WTC11 (cell line): ENCODE results near the gene ABHD3. TPM values are rescaled to one million over a fixed set of nuclear protein-coding genes. Genes with fewer than 3 reads are reported as not detected.

Experiments
- ATAC-seq: fragments of 200-7000 bp; cut with Tn5 transposase; 2 replicates; pipeline ENCODE4 v1.10.0; 2021; ENCODE audit warnings: mild to moderate bottlenecking, moderate library complexity
- Bru-seq: library from RNA; stranded (reverse); fragments of 400-500 nt; gene quantifications from one replicate; lab custom pipeline; 2021; lab: Mats Ljungman, UMichigan
- CTCF ChIA-PET: fragments of 300-600 bp; sonication (Branson Sonifier 250); formaldehyde crosslinking; loops from one replicate; lab custom pipeline; 2021; ENCODE audit warnings: antibody characterized with exemption; lab: Charles Lee
- POLR2A ChIA-PET: fragments of 350-600 bp; sonication (Branson Sonifier 250); formaldehyde crosslinking; loops from one replicate; lab custom pipeline; 2021; ENCODE audit warnings: antibody characterized with exemption; lab: Charles Lee
- DNase-seq: peaks from one replicate; pipeline ENCODE4 v3.0.0; 2021; ENCODE audit warnings: low spot score
- H3K27ac Mint-ChIP-seq: 2 replicates; pipeline ENCODE4 v1.8.0; 2021; ENCODE audit warnings: mixed read lengths
- H3K27me3 Mint-ChIP-seq: 2 replicates; pipeline ENCODE4 v1.8.0; 2021; ENCODE audit warnings: low read depth, mild to moderate bottlenecking, moderate library complexity, mixed read lengths
- H3K36me3 Mint-ChIP-seq: 2 replicates; pipeline ENCODE4 v1.8.0; 2021; ENCODE audit warnings: mixed read lengths
- H3K4me1 Mint-ChIP-seq: 2 replicates; pipeline ENCODE4 v1.8.0; 2022; ENCODE audit warnings: mixed read lengths
- H3K4me3 Mint-ChIP-seq: 2 replicates; pipeline ENCODE4 v1.8.0; 2021; ENCODE audit warnings: mild to moderate bottlenecking, moderate library complexity, mixed read lengths
- H3K9me3 Mint-ChIP-seq: 2 replicates; pipeline ENCODE4 v1.8.0; 2021; ENCODE audit warnings: mixed read lengths
- ARID4B ChIP-seq: sonication (generic); formaldehyde crosslinking; IDR thresholded peaks from 2 replicates; pipeline ENCODE4 v1.8.0; 2023; ENCODE audit warnings: missing genetic modification reagents, mild to moderate bottlenecking, borderline replicate concordance
- ESRRA ChIP-seq: sonication (generic); formaldehyde crosslinking; IDR thresholded peaks from 2 replicates; pipeline ENCODE4 v1.8.1; 2022; ENCODE audit warnings: mild to moderate bottlenecking, missing genetic modification reagents, borderline replicate concordance
- FOXP1 ChIP-seq: sonication (generic); formaldehyde crosslinking; IDR thresholded peaks from 2 replicates; pipeline ENCODE4 v1.8.0; 2022; ENCODE audit warnings: missing genetic modification reagents, mild to moderate bottlenecking, moderate library complexity, borderline replicate concordance
- JUN ChIP-seq: sonication (generic); formaldehyde crosslinking; IDR thresholded peaks from 2 replicates; pipeline ENCODE4 v1.8.0; 2023; ENCODE audit warnings: mild to moderate bottlenecking, missing genetic modification reagents
- KAT7 ChIP-seq: sonication (generic); formaldehyde crosslinking; IDR thresholded peaks from 2 replicates; pipeline ENCODE4 v1.8.1; 2023; ENCODE audit warnings: missing genetic modification reagents, mild to moderate bottlenecking, borderline replicate concordance
- MYBL2 ChIP-seq: sonication (generic); formaldehyde crosslinking; IDR thresholded peaks from 2 replicates; pipeline ENCODE4 v1.8.1; 2023; ENCODE audit warnings: mild to moderate bottlenecking, moderate library complexity, missing genetic modification reagents
- RORB ChIP-seq: fragments of 250-450 bp; sonication (Bioruptor Pico); IDR thresholded peaks from 2 replicates; pipeline ENCODE4 v1.9.0; 2021; ENCODE audit warnings: mild to moderate bottlenecking
- STAT6 ChIP-seq: sonication (generic); formaldehyde crosslinking; conservative IDR thresholded peaks from 2 replicates; pipeline ENCODE4 v1.8.1; 2023; ENCODE audit warnings: mild to moderate bottlenecking, low read depth, missing genetic modification reagents, moderate library complexity
- TEAD1 ChIP-seq: sonication (generic); formaldehyde crosslinking; IDR thresholded peaks from 2 replicates; pipeline ENCODE4 v1.8.0; 2022; ENCODE audit warnings: mild to moderate bottlenecking, missing genetic modification reagents
- TP53 ChIP-seq: sonication (generic); formaldehyde crosslinking; IDR thresholded peaks from 2 replicates; pipeline ENCODE4 v1.8.1; 2023; ENCODE audit warnings: mild to moderate bottlenecking, missing genetic modification reagents
- ZNF219 ChIP-seq: sonication (generic); formaldehyde crosslinking; IDR thresholded peaks from 2 replicates; pipeline ENCODE4 v1.8.0; 2023; ENCODE audit warnings: missing genetic modification reagents, mild to moderate bottlenecking, borderline replicate concordance
- ZNF232 ChIP-seq: sonication (generic); formaldehyde crosslinking; IDR thresholded peaks from 2 replicates; pipeline ENCODE4 v1.8.0; 2022; ENCODE audit warnings: mild to moderate bottlenecking, missing genetic modification reagents
- ZNF263 ChIP-seq: sonication (generic); formaldehyde crosslinking; IDR thresholded peaks from 2 replicates; pipeline ENCODE4 v1.8.1; 2022; ENCODE audit warnings: low read depth, mild to moderate bottlenecking, moderate library complexity, missing genetic modification reagents
- ZNF416 ChIP-seq: fragments of 250-450 bp; sonication (Bioruptor Pico); IDR thresholded peaks from 2 replicates; pipeline ENCODE4 v1.9.0; 2021; ENCODE audit warnings: mild to moderate bottlenecking, inconsistent platforms
- long read RNA-seq, 3 experiments: library from RNA in 1 of 3; library from capped mRNA in 1 of 3; library from polyadenylated mRNA in 1 of 3; unstranded in 2 of 3; stranded (forward) in 1 of 3; transcript quantifications; one replicate each; pipeline ENCODE4 v2.0.0, GENCODE V29; 2021
- total RNA-seq: library from RNA; stranded (reverse); gene quantifications from 3 replicates; pipeline ENCODE4 v1.2.3, GENCODE V29; 2021
- TF ChIP-seq, protein P1 (sequence below): sonication (generic); formaldehyde crosslinking; IDR thresholded peaks from 2 replicates; pipeline ENCODE4 v1.8.1; 2023; ENCODE audit warnings: mild to moderate bottlenecking, moderate library complexity, missing genetic modification reagents
- TF ChIP-seq, protein P2 (sequence below): sonication (generic); formaldehyde crosslinking; IDR thresholded peaks from 2 replicates; pipeline ENCODE4 v1.8.0; 2023; ENCODE audit warnings: missing genetic modification reagents
- TF ChIP-seq, protein P3 (sequence below): sonication (generic); formaldehyde crosslinking; IDR thresholded peaks from 2 replicates; pipeline ENCODE4 v1.8.0; 2022; ENCODE audit warnings: mild to moderate bottlenecking, missing genetic modification reagents
- TF ChIP-seq, protein P4 (sequence below): sonication (generic); formaldehyde crosslinking; IDR thresholded peaks from 2 replicates; pipeline ENCODE4 v1.8.1; 2022; ENCODE audit warnings: low read depth, missing genetic modification reagents, borderline replicate concordance

The ABHD3 gene, protein sequence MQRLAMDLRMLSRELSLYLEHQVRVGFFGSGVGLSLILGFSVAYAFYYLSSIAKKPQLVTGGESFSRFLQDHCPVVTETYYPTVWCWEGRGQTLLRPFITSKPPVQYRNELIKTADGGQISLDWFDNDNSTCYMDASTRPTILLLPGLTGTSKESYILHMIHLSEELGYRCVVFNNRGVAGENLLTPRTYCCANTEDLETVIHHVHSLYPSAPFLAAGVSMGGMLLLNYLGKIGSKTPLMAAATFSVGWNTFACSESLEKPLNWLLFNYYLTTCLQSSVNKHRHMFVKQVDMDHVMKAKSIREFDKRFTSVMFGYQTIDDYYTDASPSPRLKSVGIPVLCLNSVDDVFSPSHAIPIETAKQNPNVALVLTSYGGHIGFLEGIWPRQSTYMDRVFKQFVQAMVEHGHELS
- 11.1 to 12.1 TPM (median 11.5 TPM) in 3 replicates for total RNA-seq
- Bru-seq, nascent RNA: percentile 67 among the genes with signal in this experiment
- long read RNA-seq, experiment 1, transcript ABHD3-201 (9 exons, 2,064 nt): major isoform, 25 of 53 reads
- long read RNA-seq, experiment 1, partial matches to known transcripts: 3 of 53 reads
- long read RNA-seq, experiment 1, other reads (novel, unspliced or antisense): 22 of 53 reads
- long read RNA-seq, experiment 2, partial matches to known transcripts: 0 of 6 reads
- long read RNA-seq, experiment 2, other reads (novel, unspliced or antisense): 3 of 6 reads
- long read RNA-seq, experiment 3: 0 reads

DNA sequence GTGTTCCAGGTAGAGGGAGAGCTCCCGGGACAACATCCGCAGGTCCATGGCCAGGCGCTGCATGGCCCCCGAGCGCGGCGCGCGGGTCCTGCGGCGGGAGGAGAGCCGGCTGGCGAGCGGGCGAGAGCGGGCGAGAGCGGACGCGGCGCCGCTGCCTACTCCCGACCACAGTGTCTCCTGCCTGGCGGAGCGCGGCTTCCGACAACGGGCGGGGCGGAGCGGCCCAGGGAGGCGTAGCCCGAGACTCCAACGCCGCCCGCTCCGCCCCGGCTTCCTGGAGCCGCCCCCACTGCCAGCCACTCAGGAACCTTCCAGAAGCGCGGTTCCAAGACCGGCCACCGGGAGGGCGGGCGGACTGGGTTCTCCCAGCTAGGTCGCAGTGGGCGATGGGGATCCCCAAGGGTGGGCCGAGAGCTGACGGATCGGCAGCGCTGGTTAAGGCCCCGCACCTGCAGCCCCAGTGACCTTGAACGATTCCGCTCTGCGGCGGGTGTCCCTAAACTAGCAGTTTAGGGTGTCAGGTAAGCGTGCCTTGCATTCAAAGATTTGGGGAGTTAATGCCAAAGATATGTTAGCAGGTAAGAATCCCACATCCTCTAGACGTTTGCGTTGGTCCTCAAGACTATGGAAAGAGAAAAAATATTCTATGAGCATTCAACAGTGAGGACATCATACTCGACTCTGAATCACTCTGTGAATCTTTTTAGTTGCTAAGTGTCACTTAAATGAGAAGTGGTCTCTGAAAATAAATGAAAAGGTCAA, at the start of gene ABHD3:
Gene ABHD3 (minus strand): TSS at position 172 of the 762 bp plus-strand sequence. CDS start 109 bp downstream, at position 63.
- ChIA-PET POLR2A (interaction anchor here (1.5 to 1.6 kb wide), 3 partner anchors 36 to 108 kb away, joined by 4 to 16 read pairs (median 5); partner anchors contain the start of genes ESCO1 and MIB1), CTCF (interaction anchor here (0.6 to 1.9 kb wide), 5 partner anchors 22 to 104 kb away, joined by 3 to 17 read pairs (median 6); partner anchors contain the start of genes ESCO1 and MIB1)
- peaks cover 15% of the 10 kb centered on the region for H3K9me3 Mint-ChIP-seq
- peak; percentile 96 for ATAC-seq
- H3K27ac Mint-ChIP-seq: peak within 1 kb of the TSS; percentile 69
- H3K4me3 Mint-ChIP-seq: peak within 1 kb of the TSS; percentile 86
- peaks cover 22% of the 10 kb centered on the region for H3K36me3 Mint-ChIP-seq
- DNase-seq: peak; percentile 93
- peaks cover 17% of the 10 kb centered on the region for H3K4me1 Mint-ChIP-seq
- H3K27me3 Mint-ChIP-seq: peaks cover 12% of the 10 kb centered on the region
- TF ChIP-seq, protein P1, sequence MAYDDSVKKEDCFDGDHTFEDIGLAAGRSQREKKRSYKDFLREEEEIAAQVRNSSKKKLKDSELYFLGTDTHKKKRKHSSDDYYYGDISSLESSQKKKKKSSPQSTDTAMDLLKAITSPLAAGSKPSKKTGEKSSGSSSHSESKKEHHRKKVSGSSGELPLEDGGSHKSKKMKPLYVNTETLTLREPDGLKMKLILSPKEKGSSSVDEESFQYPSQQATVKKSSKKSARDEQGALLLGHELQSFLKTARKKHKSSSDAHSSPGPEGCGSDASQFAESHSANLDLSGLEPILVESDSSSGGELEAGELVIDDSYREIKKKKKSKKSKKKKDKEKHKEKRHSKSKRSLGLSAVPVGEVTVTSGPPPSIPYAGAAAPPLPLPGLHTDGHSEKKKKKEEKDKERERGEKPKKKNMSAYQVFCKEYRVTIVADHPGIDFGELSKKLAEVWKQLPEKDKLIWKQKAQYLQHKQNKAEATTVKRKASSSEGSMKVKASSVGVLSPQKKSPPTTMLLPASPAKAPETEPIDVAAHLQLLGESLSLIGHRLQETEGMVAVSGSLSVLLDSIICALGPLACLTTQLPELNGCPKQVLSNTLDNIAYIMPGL: peak; percentile 90
- TF ChIP-seq TP53 (CRISPR knock-in tag) (no peak), ESRRA (peak; percentile 63; the same call in 1 of the 2 replicates), ARID4B (CRISPR knock-in tag) (peak; percentile 90; the same call in 1 of the 2 replicates), ZNF263 (CRISPR knock-in tag) (no peak), JUN (CRISPR knock-in tag) (no peak), TEAD1 (CRISPR knock-in tag) (peak; percentile 41; the same call in 1 of the 2 replicates), STAT6 (CRISPR knock-in tag) (no peak), ZNF232 (CRISPR knock-in tag) (peak; percentile 21; the same call in 1 of the 2 replicates), KAT7 (0 out of 2 replicates have a peak, but pooled peaks have one; percentile 79), ZNF416 (CRISPR knock-in tag) (no peak), MYBL2 (peak; percentile 63; the same call in 1 of the 2 replicates), RORB (CRISPR knock-in tag) (no peak), FOXP1 (CRISPR knock-in tag) (peak; percentile 65), ZNF219 (no peak)
- TF ChIP-seq, protein P2, sequence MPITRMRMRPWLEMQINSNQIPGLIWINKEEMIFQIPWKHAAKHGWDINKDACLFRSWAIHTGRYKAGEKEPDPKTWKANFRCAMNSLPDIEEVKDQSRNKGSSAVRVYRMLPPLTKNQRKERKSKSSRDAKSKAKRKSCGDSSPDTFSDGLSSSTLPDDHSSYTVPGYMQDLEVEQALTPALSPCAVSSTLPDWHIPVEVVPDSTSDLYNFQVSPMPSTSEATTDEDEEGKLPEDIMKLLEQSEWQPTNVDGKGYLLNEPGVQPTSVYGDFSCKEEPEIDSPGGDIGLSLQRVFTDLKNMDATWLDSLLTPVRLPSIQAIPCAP (CRISPR knock-in tag): no peak
- TF ChIP-seq, protein P3, sequence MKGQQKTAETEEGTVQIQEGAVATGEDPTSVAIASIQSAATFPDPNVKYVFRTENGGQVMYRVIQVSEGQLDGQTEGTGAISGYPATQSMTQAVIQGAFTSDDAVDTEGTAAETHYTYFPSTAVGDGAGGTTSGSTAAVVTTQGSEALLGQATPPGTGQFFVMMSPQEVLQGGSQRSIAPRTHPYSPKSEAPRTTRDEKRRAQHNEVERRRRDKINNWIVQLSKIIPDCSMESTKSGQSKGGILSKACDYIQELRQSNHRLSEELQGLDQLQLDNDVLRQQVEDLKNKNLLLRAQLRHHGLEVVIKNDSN (CRISPR knock-in tag): peak; percentile 40; the same call in 1 of the 2 replicates
- TF ChIP-seq, protein P4, sequence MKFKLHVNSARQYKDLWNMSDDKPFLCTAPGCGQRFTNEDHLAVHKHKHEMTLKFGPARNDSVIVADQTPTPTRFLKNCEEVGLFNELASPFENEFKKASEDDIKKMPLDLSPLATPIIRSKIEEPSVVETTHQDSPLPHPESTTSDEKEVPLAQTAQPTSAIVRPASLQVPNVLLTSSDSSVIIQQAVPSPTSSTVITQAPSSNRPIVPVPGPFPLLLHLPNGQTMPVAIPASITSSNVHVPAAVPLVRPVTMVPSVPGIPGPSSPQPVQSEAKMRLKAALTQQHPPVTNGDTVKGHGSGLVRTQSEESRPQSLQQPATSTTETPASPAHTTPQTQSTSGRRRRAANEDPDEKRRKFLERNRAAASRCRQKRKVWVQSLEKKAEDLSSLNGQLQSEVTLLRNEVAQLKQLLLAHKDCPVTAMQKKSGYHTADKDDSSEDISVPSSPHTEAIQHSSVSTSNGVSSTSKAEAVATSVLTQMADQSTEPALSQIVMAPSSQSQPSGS: no peak
